NCI-H446 (cell line): ENCODE data around the gene NUFIP2.
"Not testable (repeated sequence)": the region's sequence is repeated elsewhere in the genome, so short reads cannot be mapped to it uniquely, and the experiment has no call there.

Experiments used
- DNase-seq, 2 experiments: peaks; one replicate each; lab custom pipeline; 2025; lab: John Stamatoyannopoulos, UW

NUFIP2 gene

DNA sequence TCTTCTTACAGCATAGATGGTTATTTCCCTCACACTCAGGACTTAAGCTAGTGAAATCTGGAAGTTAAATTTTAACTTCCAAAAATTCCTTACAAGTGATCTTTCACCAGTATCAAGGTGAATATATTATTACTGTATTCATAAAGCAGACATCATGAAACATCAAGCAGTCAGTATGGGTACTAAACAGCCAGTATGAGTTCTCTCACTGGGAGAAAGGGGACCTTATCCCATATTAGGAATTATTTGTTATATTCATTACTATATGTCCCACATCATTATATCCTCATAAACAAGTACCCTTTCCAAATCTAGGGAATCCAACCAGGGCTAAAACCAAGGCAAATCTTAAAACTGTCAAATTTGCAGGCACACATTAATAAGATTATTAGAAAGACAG is 15.3 kb downstream of the NUFIP2 start:
- DNase-seq = no peak

- no peak for DNase-seq
Observed at GRCh38 chr17:29273924-29274323, 20.0 kb downstream of the NUFIP2 start.

- DNase-seq = not testable (repeated sequence)
Observed at GRCh38 chr17:29271980-29272379, 22.0 kb downstream of the NUFIP2 start.

DNA sequence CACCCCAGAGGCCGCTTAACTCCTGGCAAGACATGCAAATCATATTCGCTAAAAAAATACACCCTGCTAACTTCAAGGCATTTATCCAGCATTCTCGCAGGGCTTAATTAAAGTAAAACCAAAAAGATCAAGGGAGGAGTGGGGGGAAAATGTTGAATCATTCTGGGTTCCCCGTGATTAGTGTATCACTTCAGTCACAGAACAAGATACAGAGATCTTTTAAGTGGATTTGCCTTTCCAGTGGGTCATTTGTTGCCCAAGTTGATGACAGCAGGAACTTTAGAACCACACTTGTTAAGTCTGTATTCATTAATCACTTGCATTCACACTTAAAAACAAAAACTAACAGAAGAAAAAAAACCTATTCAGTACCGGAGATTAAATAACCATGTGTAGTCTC is 30.0 kb downstream of the NUFIP2 start:
- no peak for DNase-seq

DNA sequence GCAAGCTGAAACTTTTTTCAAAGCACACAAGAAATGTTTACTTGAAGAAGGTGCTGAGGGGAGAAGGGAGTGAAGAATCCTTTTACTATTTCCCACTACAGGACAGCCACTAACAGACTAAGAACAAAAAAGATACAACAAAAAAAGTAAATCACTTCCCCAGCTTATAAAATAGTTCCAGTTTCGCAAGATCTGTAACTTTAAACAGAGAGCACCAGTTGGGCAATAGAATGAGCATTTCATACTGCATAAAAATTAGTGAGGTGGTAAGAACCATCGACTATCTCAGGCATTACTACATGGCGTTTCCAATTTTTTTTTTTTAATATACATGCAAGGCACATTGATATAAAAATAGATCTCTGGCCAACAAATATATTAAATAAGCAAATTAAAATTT is 36.2 kb downstream of the NUFIP2 start:
- DNase-seq = no peak

DNA sequence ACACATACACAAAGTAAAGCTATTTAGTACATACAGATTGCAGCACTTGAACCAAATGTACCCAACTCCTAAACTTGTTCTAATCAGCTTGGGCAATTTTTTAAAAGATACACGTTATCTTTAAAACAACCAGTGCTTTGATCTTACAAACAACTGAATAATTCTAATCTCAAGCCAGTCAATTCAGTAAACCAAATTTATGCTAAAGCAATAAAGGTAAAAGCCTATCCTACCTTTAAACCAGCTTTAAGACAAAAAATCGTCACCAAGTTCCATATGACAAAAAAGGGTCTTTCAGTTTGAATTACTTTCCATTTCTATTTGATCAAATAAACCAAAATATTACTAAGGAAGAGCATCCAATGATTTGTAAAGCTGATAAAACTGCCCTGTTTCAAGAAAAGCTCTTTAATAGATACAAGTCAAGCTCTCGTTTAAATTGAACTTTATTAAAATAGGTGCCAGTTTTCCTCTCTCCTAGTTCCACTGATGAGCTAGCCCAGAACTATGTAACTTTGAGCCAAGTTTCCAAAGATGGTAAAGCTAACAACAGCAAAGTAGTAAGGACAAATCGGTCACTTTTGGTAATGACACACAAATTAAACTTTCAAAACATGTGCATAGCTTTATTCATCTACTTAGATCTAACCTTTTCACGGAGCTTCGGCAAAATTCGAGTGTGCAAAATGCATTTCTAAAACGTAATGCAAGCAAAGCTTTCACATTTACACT is 37.0 kb downstream of the NUFIP2 start:
- no peak for DNase-seq

DNA sequence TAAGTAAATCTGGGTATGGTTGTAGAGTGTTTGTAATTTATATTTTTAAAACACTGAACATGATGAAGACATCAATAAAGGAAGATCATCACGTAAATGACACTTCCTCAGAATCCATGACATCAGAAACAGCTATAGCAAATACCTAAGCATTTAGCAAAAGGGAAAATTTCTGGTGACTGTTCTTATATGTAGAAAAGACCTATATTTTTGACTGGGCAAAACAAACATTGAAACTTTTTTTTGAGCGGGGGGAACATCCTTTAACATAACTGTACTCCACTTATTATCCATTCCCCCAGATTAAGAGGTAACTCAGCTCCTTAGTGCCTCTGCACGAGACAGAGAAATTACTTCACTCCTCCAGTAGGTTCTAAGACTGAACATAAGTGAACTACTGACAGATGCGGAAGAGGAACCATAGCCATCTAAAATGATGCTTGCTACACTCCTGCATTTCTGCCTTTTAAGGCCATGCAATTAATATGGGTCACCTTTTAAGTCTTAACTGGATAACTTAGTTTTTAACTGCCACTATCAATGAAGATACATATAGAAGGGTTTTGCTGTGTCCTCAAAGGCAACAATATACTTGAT is 37.9 kb downstream of the NUFIP2 start:
- no peak for DNase-seq

GRCh38 chr17:29253037-29253436 is 40.9 kb downstream of the NUFIP2 start:
- DNase-seq = no peak

DNA sequence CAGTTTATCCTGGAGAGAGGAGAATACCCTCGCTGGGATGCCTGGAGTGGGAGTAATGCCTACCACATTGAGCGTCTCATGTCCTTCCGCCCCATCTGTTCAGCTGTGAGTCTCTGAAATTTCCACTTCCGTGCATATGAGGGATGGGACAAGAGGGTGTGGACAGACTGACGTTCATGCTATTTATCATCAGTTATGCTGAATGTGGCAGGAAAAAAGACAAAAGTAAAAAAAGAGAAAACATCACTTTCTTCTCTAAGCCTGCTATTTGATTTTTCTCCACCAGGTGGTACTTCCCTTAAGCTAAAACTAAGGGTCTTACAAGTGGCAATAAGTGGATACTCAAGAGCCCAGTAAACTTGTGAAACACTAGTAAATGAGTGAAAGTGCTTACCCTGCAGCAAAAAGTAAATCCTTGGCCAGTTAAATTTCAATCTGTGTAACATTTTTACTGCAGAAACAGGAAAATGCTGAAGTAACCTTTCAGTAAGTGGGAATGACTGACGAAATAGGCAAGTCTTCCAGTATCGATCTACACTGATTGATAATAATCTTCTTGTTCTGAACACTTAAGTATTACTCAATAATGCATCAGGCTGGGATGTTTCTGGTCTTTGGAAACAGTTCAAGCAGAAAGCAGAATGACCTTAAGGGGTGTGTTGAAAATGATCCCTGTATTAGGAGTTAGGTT is 41.7 kb downstream of the NUFIP2 start:
- no peak for DNase-seq

- no peak for DNase-seq
Observed at GRCh38 chr17:29251184-29251583, 42.8 kb downstream of the NUFIP2 start.

GRCh38 chr17:29250666-29251065 is 43.3 kb downstream of the NUFIP2 start:
- no peak for DNase-seq

DNA sequence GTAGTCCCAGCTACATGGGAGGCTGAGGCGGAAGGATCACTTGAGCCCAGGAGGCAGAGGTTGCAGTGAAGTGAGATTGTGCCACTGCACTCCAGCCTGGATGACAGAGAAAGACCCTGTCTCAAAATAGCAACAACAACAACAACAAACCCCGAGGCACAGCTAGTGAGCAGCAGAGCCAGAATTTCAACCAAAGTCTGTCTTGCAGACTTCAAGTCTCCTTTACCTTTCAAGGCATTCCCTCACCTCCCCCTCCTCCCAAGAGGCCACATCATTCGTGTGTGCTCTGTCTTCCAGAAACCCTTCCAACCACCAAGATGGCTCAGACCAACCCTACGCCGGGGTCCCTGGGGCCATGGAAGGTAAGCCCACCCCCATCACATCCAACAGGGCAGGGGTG is 45.1 kb downstream of the NUFIP2 start:
- no peak for DNase-seq

- DNase-seq = no peak
Observed at GRCh38 chr17:29247219-29247618, 46.7 kb downstream of the NUFIP2 start.

DNA sequence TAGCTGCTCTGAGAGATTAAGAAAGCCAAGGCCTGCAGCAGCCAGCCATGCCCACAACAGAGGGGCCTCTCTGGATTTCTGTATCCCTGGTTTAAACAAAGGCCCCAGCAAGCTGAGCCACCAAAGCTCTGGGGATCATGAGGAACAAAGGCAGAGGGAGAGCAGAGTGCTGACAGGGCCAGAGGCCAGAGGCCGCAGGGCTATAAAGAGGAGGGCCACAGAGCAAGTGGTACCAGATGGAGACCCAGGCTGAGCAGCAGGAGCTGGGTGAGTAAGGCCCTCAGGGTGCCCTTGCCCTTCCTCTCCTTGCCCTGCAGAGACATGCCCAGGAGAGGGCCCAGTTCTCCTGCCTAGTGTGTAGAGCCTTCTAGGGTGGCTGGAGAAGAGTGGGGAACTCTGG is 47.3 kb downstream of the NUFIP2 start, which contains the start of gene CRYBA1:
CRYBA1 (plus strand) TSS at position 232 of the 400 bp plus-strand sequence; CDS start at position 237, 5 bp downstream.
- no peak for DNase-seq

DNA sequence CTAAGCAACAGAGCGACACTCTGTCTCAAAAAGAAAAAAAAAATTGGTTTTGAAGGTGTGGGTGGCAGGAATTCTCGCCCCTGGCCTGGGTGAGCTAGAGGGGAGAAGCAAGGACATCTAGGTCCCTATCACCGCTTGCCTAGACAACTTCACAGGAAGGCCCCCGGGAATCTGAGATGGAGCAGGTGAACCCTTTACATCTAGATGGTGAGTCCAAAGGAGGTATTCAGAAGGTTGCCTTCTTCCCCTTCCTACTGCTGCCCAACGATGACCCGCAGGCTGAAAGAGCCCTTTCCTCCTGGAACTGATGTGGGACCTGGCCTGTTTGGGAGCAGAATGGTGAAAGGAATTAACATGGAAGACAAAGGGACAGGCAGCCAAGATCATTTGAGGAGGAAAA is 48.5 kb downstream of the NUFIP2 start:
- DNase-seq = no peak

GRCh38 chr17:29243792-29244191 is 50.2 kb downstream of the NUFIP2 start:
- DNase-seq = no peak

DNA sequence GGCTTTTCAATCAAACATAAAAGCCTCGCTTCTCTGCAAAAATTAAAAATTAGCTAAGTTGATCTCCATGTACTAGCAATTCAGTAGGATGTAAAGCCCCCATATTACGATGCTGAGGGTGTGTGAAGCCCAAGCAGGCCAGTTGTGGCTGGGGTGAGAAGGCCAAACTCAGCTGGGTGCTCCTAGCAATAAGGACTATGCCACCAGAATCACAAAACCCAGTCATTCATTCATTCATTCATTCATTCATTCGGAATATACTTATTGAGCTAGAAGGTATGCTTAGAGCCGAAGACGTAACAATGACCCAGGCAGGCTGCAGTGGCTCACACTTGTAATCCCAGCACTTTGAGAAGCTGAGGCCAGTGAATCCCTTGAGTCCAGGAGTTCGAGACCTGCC is 51.2 kb downstream of the NUFIP2 start:
- no peak for DNase-seq

DNA sequence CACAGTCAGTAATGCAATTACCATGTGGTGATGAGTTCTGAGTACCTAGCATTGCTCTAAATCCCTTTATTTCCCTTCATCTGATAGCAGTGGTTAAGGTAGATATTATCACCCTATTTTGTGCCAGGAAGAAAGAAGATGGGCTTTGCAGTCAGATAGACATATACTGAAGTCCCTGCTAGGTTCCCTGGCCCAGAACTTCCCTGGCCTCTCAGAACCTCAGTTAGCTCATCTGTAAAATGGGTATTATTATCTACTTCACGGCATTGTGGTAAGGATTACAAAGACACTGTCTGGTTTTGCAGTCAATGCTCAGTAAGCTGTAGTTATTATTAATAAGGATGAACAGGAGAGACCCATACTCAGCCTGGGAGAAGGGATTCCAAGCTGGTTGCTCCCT is 51.9 kb downstream of the NUFIP2 start:
- DNase-seq = no peak

DNA sequence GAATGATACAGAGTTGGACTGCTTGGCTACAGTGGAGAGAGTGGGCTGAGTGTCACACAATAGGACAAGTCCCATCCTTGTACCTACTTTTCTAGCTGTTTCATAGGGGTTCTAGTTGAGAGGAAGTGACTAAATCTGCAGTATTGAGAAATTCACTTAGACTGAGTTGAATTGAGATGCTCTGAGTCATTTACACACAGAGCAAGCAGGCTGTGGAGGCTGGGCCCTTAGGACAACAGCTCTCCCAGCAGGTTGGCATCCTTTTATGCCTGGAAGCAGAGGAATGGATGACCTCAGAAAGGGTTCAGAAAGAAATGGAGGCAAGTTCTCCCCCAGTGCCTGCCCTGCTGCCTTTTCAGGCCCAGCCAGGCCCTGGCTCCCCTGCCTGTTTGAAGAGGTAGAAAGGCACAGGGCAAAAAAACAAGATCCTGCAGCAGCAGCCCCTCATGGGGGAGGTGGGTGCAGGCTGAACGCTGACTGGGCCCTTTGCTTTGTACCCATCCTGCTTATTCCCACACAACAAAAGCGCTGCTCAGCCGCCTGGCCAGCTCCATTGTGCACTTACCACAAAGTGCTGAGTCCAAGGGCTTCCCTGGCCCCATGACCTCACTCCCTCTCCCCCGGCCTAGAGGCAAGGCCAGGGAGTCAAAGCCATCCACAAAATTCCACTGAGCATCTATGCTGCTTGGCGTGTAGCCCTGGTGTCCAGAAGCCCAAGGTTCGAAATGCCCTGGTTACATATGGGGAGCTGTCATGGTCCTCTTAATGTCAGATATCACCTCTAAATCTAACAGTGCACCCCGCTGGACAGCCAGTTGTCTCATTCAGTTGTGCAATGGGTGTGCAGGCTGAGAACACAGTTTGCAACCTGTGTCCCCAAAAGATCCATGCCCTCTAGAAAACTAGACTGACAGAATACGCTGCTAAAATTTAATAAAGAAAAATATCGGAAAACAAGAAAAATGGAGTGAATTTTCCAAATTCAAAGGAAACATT is 52.7 kb downstream of the NUFIP2 start:
- DNase-seq = peak in 1 of 2 experiments; percentile 6

DNA sequence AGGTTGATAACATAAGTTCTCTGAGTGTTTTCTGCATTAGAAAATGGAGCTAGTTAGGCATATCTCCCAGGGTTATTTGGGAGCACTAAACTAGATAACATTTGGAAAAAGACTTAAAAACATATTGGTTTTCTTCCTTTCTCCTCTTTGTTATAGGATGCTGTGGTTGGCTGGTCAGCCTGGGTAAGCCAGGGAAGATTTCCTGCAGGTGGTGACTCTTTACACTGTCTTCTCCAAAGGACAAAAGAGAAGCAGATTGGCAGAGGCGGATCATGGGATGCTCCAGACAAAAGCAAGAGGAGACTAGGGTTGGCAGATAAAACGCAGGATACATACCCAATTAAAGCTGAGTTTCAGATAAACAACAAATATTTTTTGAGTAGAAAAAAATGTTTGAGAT is 53.5 kb downstream of the NUFIP2 start:
- no peak for DNase-seq

GRCh38 chr17:29238133-29238850 is 55.7 kb downstream of the NUFIP2 start:
- DNase-seq = no peak
